ENCODE results near the gene COL9A1. TPM values are rescaled to one million over a fixed set of nuclear protein-coding genes. Genes with fewer than 3 reads are reported as not detected.

Gene COL9A1
- total RNA-seq, 2 donors from 2014 or later = 0.17 TPM; not detected in 1

- Mint-ChIP-seq H3K9me3 (no peaks in the 10 kb centered on the region), H3K36me3 (ENCODE audit: low read depth) (no peaks in the 10 kb centered on the region), H3K27me3 (peaks cover 5% of the 10 kb centered on the region), H3K4me3 (no peak overlapping the region), H3K27ac (no peak overlapping the region), H3K4me1 (no peaks in the 10 kb centered on the region)
- no peak for ATAC-seq (replicated peaks)
Measured at GRCh38 chr6:70188202-70188601, 114.7 kb downstream of the COL9A1 start.

- H3K36me3 Mint-ChIP-seq (ENCODE audit: low read depth) = no peaks in the 10 kb centered on the region
- no peaks in the 10 kb centered on the region for H3K9me3 Mint-ChIP-seq
- H3K4me1 Mint-ChIP-seq = no peaks in the 10 kb centered on the region
- H3K4me3 Mint-ChIP-seq = no peak overlapping the region
- H3K27me3 Mint-ChIP-seq = no peaks in the 10 kb centered on the region
- H3K27ac Mint-ChIP-seq = no peak overlapping the region
- ATAC-seq (replicated peaks) = no peak
Measured at GRCh38 chr6:70186461-70186860, 116.4 kb downstream of the COL9A1 start.

GRCh38 chr6:70184723-70185122 is 118.2 kb downstream of the COL9A1 start:
- no peaks in the 10 kb centered on the region for H3K36me3 Mint-ChIP-seq (ENCODE audit: low read depth)
- H3K9me3 Mint-ChIP-seq = no peaks in the 10 kb centered on the region
- H3K27ac Mint-ChIP-seq = no peak overlapping the region
- ATAC-seq (replicated peaks) = no peak
- no peaks in the 10 kb centered on the region for H3K27me3 Mint-ChIP-seq
- no peaks in the 10 kb centered on the region for H3K4me1 Mint-ChIP-seq
- H3K4me3 Mint-ChIP-seq = no peak overlapping the region

GRCh38 chr6:70183538-70183937 is 119.3 kb downstream of the COL9A1 start:
- no peak for ATAC-seq (replicated peaks)
- no peak overlapping the region for H3K27ac Mint-ChIP-seq
- no peaks in the 10 kb centered on the region for H3K4me1 Mint-ChIP-seq
- H3K36me3 Mint-ChIP-seq (ENCODE audit: low read depth) = no peaks in the 10 kb centered on the region
- H3K27me3 Mint-ChIP-seq = no peaks in the 10 kb centered on the region
- H3K9me3 Mint-ChIP-seq = no peaks in the 10 kb centered on the region
- no peak overlapping the region for H3K4me3 Mint-ChIP-seq

- H3K36me3 Mint-ChIP-seq (ENCODE audit: low read depth) = no peaks in the 10 kb centered on the region
- no peak overlapping the region for H3K4me3 Mint-ChIP-seq
- H3K27ac Mint-ChIP-seq = no peak overlapping the region
- no peaks in the 10 kb centered on the region for H3K9me3 Mint-ChIP-seq
- H3K27me3 Mint-ChIP-seq = peaks cover 6% of the 10 kb centered on the region
- ATAC-seq (replicated peaks) = peak; percentile 84
- no peaks in the 10 kb centered on the region for H3K4me1 Mint-ChIP-seq
Measured at GRCh38 chr6:70180901-70181599, 121.8 kb downstream of the COL9A1 start.

- Mint-ChIP-seq H3K27ac (no peak overlapping the region), H3K36me3 (ENCODE audit: low read depth) (no peaks in the 10 kb centered on the region)
- ATAC-seq (replicated peaks) = peak; percentile 9
Measured at GRCh38 chr6:70180183-70180900, 122.5 kb downstream of the COL9A1 start.

GRCh38 chr6:70176842-70177550 is 125.9 kb downstream of the COL9A1 start:
- no peak for ATAC-seq (replicated peaks)
- Mint-ChIP-seq H3K36me3 (ENCODE audit: low read depth) (no peaks in the 10 kb centered on the region), H3K4me1 (no peaks in the 10 kb centered on the region), H3K4me3 (no peak overlapping the region), H3K27ac (no peak overlapping the region), H3K9me3 (no peaks in the 10 kb centered on the region), H3K27me3 (peaks cover 6% of the 10 kb centered on the region)

More at GRCh38 chr6:70180183-70180900, 122.5 kb downstream of the COL9A1 start:
- Mint-ChIP-seq H3K4me1 (no peaks in the 10 kb centered on the region), H3K27me3 (peaks cover 6% of the 10 kb centered on the region), H3K9me3 (no peaks in the 10 kb centered on the region), H3K4me3 (no peak overlapping the region)

GRCh38 chr6:70175770-70176169 is 127.1 kb downstream of the COL9A1 start:
- Mint-ChIP-seq H3K4me1 (no peaks in the 10 kb centered on the region), H3K9me3 (no peaks in the 10 kb centered on the region), H3K27ac (no peak overlapping the region), H3K27me3 (peaks cover 6% of the 10 kb centered on the region), H3K36me3 (ENCODE audit: low read depth) (no peaks in the 10 kb centered on the region), H3K4me3 (no peak overlapping the region)
- ATAC-seq (replicated peaks) = no peak

GRCh38 chr6:70172252-70172651 is 130.6 kb downstream of the COL9A1 start:
- no peak overlapping the region for H3K27ac Mint-ChIP-seq
- H3K4me3 Mint-ChIP-seq = no peak overlapping the region
- H3K36me3 Mint-ChIP-seq (ENCODE audit: low read depth) = no peaks in the 10 kb centered on the region
- H3K9me3 Mint-ChIP-seq = no peaks in the 10 kb centered on the region
- no peaks in the 10 kb centered on the region for H3K4me1 Mint-ChIP-seq
- no peak for ATAC-seq (replicated peaks)
- H3K27me3 Mint-ChIP-seq = peaks cover 6% of the 10 kb centered on the region

GRCh38 chr6:70171236-70171635 is 131.6 kb downstream of the COL9A1 start:
- no peaks in the 10 kb centered on the region for H3K4me1 Mint-ChIP-seq
- H3K9me3 Mint-ChIP-seq = no peaks in the 10 kb centered on the region
- peaks cover 11% of the 10 kb centered on the region for H3K27me3 Mint-ChIP-seq
- no peak overlapping the region for H3K27ac Mint-ChIP-seq
- ATAC-seq (replicated peaks) = no peak
- H3K36me3 Mint-ChIP-seq (ENCODE audit: low read depth) = no peaks in the 10 kb centered on the region
- no peak overlapping the region for H3K4me3 Mint-ChIP-seq

GRCh38 chr6:70168681-70169377 is 134.1 kb downstream of the COL9A1 start:
- H3K27ac Mint-ChIP-seq = no peak overlapping the region

More at GRCh38 chr6:70168681-70169377, 134.1 kb downstream of the COL9A1 start:
- peaks cover 23% of the 10 kb centered on the region for H3K27me3 Mint-ChIP-seq
- no peak for ATAC-seq (replicated peaks)
- H3K4me1 Mint-ChIP-seq = no peaks in the 10 kb centered on the region
- no peaks in the 10 kb centered on the region for H3K9me3 Mint-ChIP-seq
- no peaks in the 10 kb centered on the region for H3K36me3 Mint-ChIP-seq (ENCODE audit: low read depth)
- H3K4me3 Mint-ChIP-seq = no peak overlapping the region

Other genes with a start within 250 kb of the COL9A1 start
- 1 to 10 TPM; 8.0 to 8.5 TPM for gene FAM135A, start 110.4 kb upstream of the COL9A1 start, total RNA-seq